Prostate gland (tissue), 2 donors: Measurements from ENCODE around the gene CAMSAP2. TPM values are rescaled to one million over a fixed set of nuclear protein-coding genes. Genes with fewer than 3 reads are reported as not detected.

Source experiments
- DNase-seq: peaks from one replicate; pipeline ENCODE4 v3.0.0-alpha.2; 2019; ENCODE audit warnings: low spot score
- H3K27ac ChIP-seq, 2 donors: fragments of 200-600 bp; sonication (generic); 2 replicates each; pipeline ENCODE4 v1.5.1; 2017 to 2019
- H3K27me3 ChIP-seq: fragments of 200-600 bp; sonication (generic); replicated peaks from 2 replicates; pipeline ENCODE4 v1.5.1; 2019; ENCODE audit not compliant: insufficient read depth
- H3K36me3 ChIP-seq, 2 donors: fragments of 200-600 bp; sonication (generic); 1 replicate in 1 of 2; 2 replicates in 1 of 2; pipeline versions ENCODE4 v1.5.1 to v1.8.1; 2017 to 2019
- H3K4me1 ChIP-seq: fragments of 200-600 bp; sonication (generic); replicated peaks from 2 replicates; pipeline ENCODE4 v1.5.1; 2019
- H3K4me3 ChIP-seq, 2 donors: fragments of 200-600 bp; sonication (generic); 2 replicates each; pipeline ENCODE4 v1.5.1; 2017 to 2019
- H3K9me3 ChIP-seq: fragments of 200-600 bp; sonication (generic); 2 replicates; pipeline ENCODE4 v1.5.1; 2017
- CTCF ChIP-seq, 4 experiments: fragments of 200-600 bp in 2 of 4; fragments of 450-650 bp in 2 of 4; sonication (generic) in 2 of 4; IDR thresholded peaks; 1 replicate in 3 of 4; 2 replicates in 1 of 4; pipeline ENCODE4 v1.5.1; 2016 to 2019; ENCODE audit warnings: antibody characterized with exemption in 4 of 4, mild to moderate bottlenecking in 2 of 4, moderate library complexity in 2 of 4
- POLR2A ChIP-seq: fragments of 450-650 bp; IDR thresholded peaks from one replicate; pipeline ENCODE4 v1.6.1; 2016; ENCODE audit warnings: antibody characterized with exemption, mild to moderate bottlenecking
- POLR2AphosphoS5 ChIP-seq: sonication (generic); formaldehyde crosslinking; IDR thresholded peaks from one replicate; pipeline ENCODE4 v1.6.1; 2017; ENCODE audit warnings: antibody characterized with exemption
- WGBS: methylation state at CpG from one replicate; pipeline ENCODE4 v1.1.5; 2018; 5-methylcytosine and 5-hydroxymethylcytosine counted together
- intact Hi-C: fragments of 100-400 bp; cut with DNase I; formaldehyde crosslinking; loops from one replicate; pipeline ENCODE4 v1.14.2; 2022
- total RNA-seq, 2 donors: library from RNA; depleted of rRNA; stranded (reverse); fragments of >200 nt; gene quantifications; one replicate each; pipeline ENCODE4 v1.1.0, GENCODE V29; 2016

The CAMSAP2 gene
- total RNA-seq, 2 donors from 2014 or later = 15.8 to 22.8 TPM

- no peak overlapping the region for H3K4me3 ChIP-seq
- no peak for TF ChIP-seq POLR2A
- TF ChIP-seq POLR2AphosphoS5 = no peak
- no peak for TF ChIP-seq CTCF (IDR thresholded peaks at IDR 0.05)
- H3K4me1 ChIP-seq = no peaks in the 10 kb centered on the region
- H3K27ac ChIP-seq = no peak overlapping the region
- DNase-seq = no peak
- 94% methylated on average over 5 of the region's 5 CpGs for WGBS
- no peaks in the 10 kb centered on the region for H3K9me3 ChIP-seq
- H3K27me3 ChIP-seq = no peaks in the 10 kb centered on the region
- no peaks in the 10 kb centered on the region for H3K36me3 ChIP-seq
- intact Hi-C loops = no loop called here
Measured at GRCh38 chr1:200901350-200901749, 162.7 kb downstream of the CAMSAP2 start.

GRCh38 chr1:200901796-200902444, 163.2 kb downstream of the CAMSAP2 start:
- Histone ChIP-seq H3K36me3 (no peaks in the 10 kb centered on the region), H3K9me3 (no peaks in the 10 kb centered on the region), H3K4me1 (no peaks in the 10 kb centered on the region), H3K27ac (no peak overlapping the region), H3K27me3 (no peaks in the 10 kb centered on the region), H3K4me3 (no peak overlapping the region)
- intact Hi-C loops = no loop called here
- no peak for TF ChIP-seq POLR2A
- WGBS = 44% methylated on average over 8 of the region's 8 CpGs
- DNase-seq = no peak

GRCh38 chr1:200903793-200904192, 165.1 kb downstream of the CAMSAP2 start:
- 90% methylated on average over 5 of the region's 5 CpGs for WGBS
- Histone ChIP-seq H3K27me3 (no peaks in the 10 kb centered on the region), H3K27ac (no peak overlapping the region), H3K9me3 (no peaks in the 10 kb centered on the region), H3K4me1 (no peaks in the 10 kb centered on the region), H3K4me3 (no peak overlapping the region), H3K36me3 (no peaks in the 10 kb centered on the region)
- no peak for DNase-seq
- intact Hi-C loops = no loop called here
- TF ChIP-seq CTCF (IDR thresholded peaks at IDR 0.05) (no peak), POLR2AphosphoS5 (no peak), POLR2A (no peak)

GRCh38 chr1:200904772-200905171, 166.1 kb downstream of the CAMSAP2 start:
- Histone ChIP-seq H3K4me3 (no peak overlapping the region), H3K36me3 (no peaks in the 10 kb centered on the region), H3K27ac (no peak overlapping the region), H3K4me1 (no peaks in the 10 kb centered on the region), H3K9me3 (no peaks in the 10 kb centered on the region), H3K27me3 (no peaks in the 10 kb centered on the region)
- TF ChIP-seq POLR2A (no peak), CTCF (IDR thresholded peaks at IDR 0.05) (no peak), POLR2AphosphoS5 (no peak)
- intact Hi-C loops = no loop called here
- no peak for DNase-seq

GRCh38 chr1:200905411-200906052, 166.8 kb downstream of the CAMSAP2 start:
- WGBS = 68% methylated on average over 4 of the region's 4 CpGs
- Histone ChIP-seq H3K27me3 (no peaks in the 10 kb centered on the region), H3K4me3 (no peak overlapping the region), H3K4me1 (no peaks in the 10 kb centered on the region), H3K27ac (no peak overlapping the region), H3K9me3 (no peaks in the 10 kb centered on the region), H3K36me3 (no peaks in the 10 kb centered on the region)
- intact Hi-C loops = no loop called here
- no peak for DNase-seq
- TF ChIP-seq POLR2AphosphoS5 (no peak), CTCF (IDR thresholded peaks at IDR 0.05) (no peak), POLR2A (no peak)
